MM.1S (cell line): Measurements from ENCODE around the gene HHIPL1.

ENCODE experiments used
- DNase-seq: peaks from one replicate; pipeline ENCODE4 v3.0.0-alpha.2; 2015
- H2AFZ ChIP-seq: fragments of 300-600 bp; sonication (generic); 2 replicates; pipeline ENCODE4 v1.6.0; 2016; ENCODE audit warnings: antibody characterized with exemption, low read length
- H3F3A ChIP-seq: fragments of 300-600 bp; sonication (generic); 2 replicates; pipeline ENCODE4 v1.6.1; 2016; ENCODE audit warnings: mild to moderate bottlenecking, antibody characterized with exemption, low read length, moderate library complexity, mixed read lengths; ENCODE audit not compliant: insufficient read depth
- H3K27ac ChIP-seq: fragments of 300-600 bp; sonication (generic); 2 replicates; pipeline ENCODE4 v1.5.1; 2016; ENCODE audit warnings: mild to moderate bottlenecking, low read length
- H3K27me3 ChIP-seq: fragments of 300-600 bp; sonication (generic); replicated peaks from 2 replicates; pipeline ENCODE4 v1.6.0; 2016; ENCODE audit warnings: low read length; ENCODE audit not compliant: insufficient read depth
- H3K36me3 ChIP-seq: fragments of 300-600 bp; sonication (generic); replicated peaks from 2 replicates; pipeline ENCODE4 v1.6.1; 2016; ENCODE audit warnings: mild to moderate bottlenecking, low read length, mixed read lengths; ENCODE audit not compliant: insufficient read depth
- H3K4me1 ChIP-seq: fragments of 300-600 bp; sonication (generic); 2 replicates; pipeline ENCODE4 v1.6.1; 2016; ENCODE audit warnings: low read length, mixed read lengths
- H3K4me2 ChIP-seq: fragments of 300-600 bp; sonication (generic); 2 replicates; pipeline ENCODE4 v1.6.0; 2016; ENCODE audit warnings: low read depth, low read length
- H3K4me3 ChIP-seq: fragments of 300-600 bp; sonication (generic); 2 replicates; pipeline ENCODE4 v1.5.1; 2016; ENCODE audit warnings: low read length, mixed read lengths
- H3K79me2 ChIP-seq: fragments of 300-600 bp; sonication (generic); 2 replicates; pipeline ENCODE4 v1.6.1; 2016; ENCODE audit warnings: mixed run types, low read length, mixed read lengths
- H3K9ac ChIP-seq: fragments of 300-600 bp; sonication (generic); 2 replicates; pipeline ENCODE4 v1.6.1; 2016; ENCODE audit warnings: low read length, mixed read lengths
- H3K9me2 ChIP-seq: fragments of 300-600 bp; sonication (generic); replicated peaks from 2 replicates; pipeline ENCODE4 v1.6.1; 2016; ENCODE audit warnings: mild to moderate bottlenecking, low read length, mixed read lengths; ENCODE audit not compliant: insufficient read depth
- H3K9me3 ChIP-seq: fragments of 300-600 bp; sonication (generic); replicated peaks from 2 replicates; pipeline ENCODE4 v1.6.1; 2016; ENCODE audit warnings: mild to moderate bottlenecking, low read length, mixed read lengths; ENCODE audit not compliant: insufficient read depth
- H4K20me1 ChIP-seq: fragments of 300-600 bp; sonication (generic); 2 replicates; pipeline ENCODE4 v1.6.1; 2016; ENCODE audit warnings: mild to moderate bottlenecking, low read length, moderate library complexity, mixed read lengths; ENCODE audit not compliant: insufficient read depth
- CTCF ChIP-seq: fragments of 300-600 bp; sonication (generic); IDR thresholded peaks from 2 replicates; pipeline ENCODE4 v1.5.1; 2016; ENCODE audit warnings: antibody characterized with exemption, low read length, mixed read lengths
- EZH2 ChIP-seq: fragments of 300-600 bp; sonication (generic); optimal IDR thresholded peaks from 2 replicates; pipeline ENCODE3; 2017; ENCODE audit warnings: low read depth, mild to moderate bottlenecking, antibody characterized with exemption, low read length, mixed read lengths
- EZH2phosphoT487 ChIP-seq: fragments of 300-600 bp; sonication (generic); IDR thresholded peaks from 2 replicates; pipeline ENCODE4 v1.6.1; 2018; ENCODE audit warnings: antibody characterized with exemption, low read length

The HHIPL1 gene

GRCh38 chr14:99672506-99673304 is 27.8 kb downstream of the HHIPL1 start:
- no peaks in the 10 kb centered on the region for H3K9me3 ChIP-seq
- no peak overlapping the region for H3K4me2 ChIP-seq
- no peaks in the 10 kb centered on the region for H3K79me2 ChIP-seq
- no peaks in the 10 kb centered on the region for H3K27me3 ChIP-seq
- no peaks in the 10 kb centered on the region for H4K20me1 ChIP-seq
- no peak overlapping the region for H3K9ac ChIP-seq
- H3K27ac ChIP-seq = no peak overlapping the region
- no peaks in the 10 kb centered on the region for H3F3A ChIP-seq
- no peaks in the 10 kb centered on the region for H3K36me3 ChIP-seq
- no peaks in the 10 kb centered on the region for H3K4me1 ChIP-seq
- peak; percentile 21 for DNase-seq
- TF ChIP-seq EZH2phosphoT487 = no peak
- TF ChIP-seq EZH2 = no peak
- no peak for TF ChIP-seq CTCF
- H2AFZ ChIP-seq = no peak overlapping the region
- H3K9me2 ChIP-seq = no peaks in the 10 kb centered on the region
- no peak overlapping the region for H3K4me3 ChIP-seq

- Histone ChIP-seq H3K79me2 (no peaks in the 10 kb centered on the region), H3K36me3 (no peaks in the 10 kb centered on the region), H3K4me2 (no peak overlapping the region), H3K9me3 (no peaks in the 10 kb centered on the region), H3F3A (no peaks in the 10 kb centered on the region), H3K4me1 (no peaks in the 10 kb centered on the region), H3K9me2 (no peaks in the 10 kb centered on the region), H3K9ac (no peak overlapping the region), H3K4me3 (no peak overlapping the region), H3K27ac (no peak overlapping the region), H2AFZ (no peak overlapping the region), H4K20me1 (no peaks in the 10 kb centered on the region), H3K27me3 (no peaks in the 10 kb centered on the region)
- no peak for DNase-seq
- no peak for TF ChIP-seq EZH2
- no peak for TF ChIP-seq CTCF
- no peak for TF ChIP-seq EZH2phosphoT487
Observed at GRCh38 chr14:99673305-99674063, 28.6 kb downstream of the HHIPL1 start.

- Histone ChIP-seq H3K36me3 (no peaks in the 10 kb centered on the region), H2AFZ (no peak overlapping the region), H3K4me3 (no peak overlapping the region), H3K4me1 (no peaks in the 10 kb centered on the region), H3K27ac (no peak overlapping the region), H3K9me2 (no peaks in the 10 kb centered on the region), H3K27me3 (no peaks in the 10 kb centered on the region), H3K9me3 (no peaks in the 10 kb centered on the region), H3F3A (no peaks in the 10 kb centered on the region), H3K79me2 (no peaks in the 10 kb centered on the region), H3K4me2 (no peak overlapping the region), H3K9ac (no peak overlapping the region), H4K20me1 (no peaks in the 10 kb centered on the region)
- no peak for TF ChIP-seq CTCF
- TF ChIP-seq EZH2phosphoT487 = no peak
- DNase-seq = no peak
Observed at GRCh38 chr14:99674064-99674650, 29.2 kb downstream of the HHIPL1 start.
